Islet of Langerhans (tissue), 1 donor: ENCODE measurements around the gene NTRK1.
A peak's percentile ranks its signal among the peaks of the same experiment; 100 is the strongest.

Experiments
- FAIRE-seq: peaks from one replicate; lab custom pipeline; 2011; peaks lifted over from hg19 to GRCh38; lab: Jason Lieb, UNC

The NTRK1 gene

GRCh38 chr1:156839426-156840109 is 21.1 kb upstream of the NTRK1 start:
- no peak for FAIRE-seq

- FAIRE-seq, result no peak
Observed at GRCh38 chr1:156840186-156840897, 20.3 kb upstream of the NTRK1 start.

- no peak for FAIRE-seq
Observed at GRCh38 chr1:156840898-156841279, 19.8 kb upstream of the NTRK1 start.

- no peak for FAIRE-seq
Observed at GRCh38 chr1:156841295-156841855, 19.3 kb upstream of the NTRK1 start.

GRCh38 chr1:156842618-156843300 is 17.9 kb upstream of the NTRK1 start:
- no peak for FAIRE-seq

GRCh38 chr1:156844102-156844501 is 16.6 kb upstream of the NTRK1 start:
- FAIRE-seq, result no peak

- no peak for FAIRE-seq
Observed at GRCh38 chr1:156844638-156845037, 16.0 kb upstream of the NTRK1 start.

- FAIRE-seq, result no peak
Observed at GRCh38 chr1:156845055-156845952, 15.4 kb upstream of the NTRK1 start.

GRCh38 chr1:156845953-156846545 is 14.6 kb upstream of the NTRK1 start:
- no peak for FAIRE-seq

- FAIRE-seq, result no peak
Observed at GRCh38 chr1:156846643-156847042, 14.0 kb upstream of the NTRK1 start.

GRCh38 chr1:156847591-156848460 is 12.8 kb upstream of the NTRK1 start:
- FAIRE-seq, result no peak

- FAIRE-seq, result no peak
Observed at GRCh38 chr1:156848461-156849150, 12.1 kb upstream of the NTRK1 start.

- FAIRE-seq, result no peak
Observed at GRCh38 chr1:156849151-156849496, 11.5 kb upstream of the NTRK1 start.

- no peak for FAIRE-seq
Observed at GRCh38 chr1:156851779-156852417, 8.8 kb upstream of the NTRK1 start.

GRCh38 chr1:156852418-156852874 is 8.2 kb upstream of the NTRK1 start:
- FAIRE-seq, result peak; percentile 30

- no peak for FAIRE-seq
Observed at GRCh38 chr1:156853761-156854160, 6.9 kb upstream of the NTRK1 start.

GRCh38 chr1:156854634-156855033 is 6.0 kb upstream of the NTRK1 start:
- FAIRE-seq, result no peak

GRCh38 chr1:156856282-156856785 is 4.3 kb upstream of the NTRK1 start:
- FAIRE-seq, result no peak

GRCh38 chr1:156857532-156857931 is 3.1 kb upstream of the NTRK1 start:
- FAIRE-seq, result no peak
